Brain pericyte (primary cell): ENCODE results near the gene KCNE1.
"Not testable (repeated sequence)": the region's sequence is repeated elsewhere in the genome, so short reads cannot be mapped to it uniquely, and the experiment has no call there.

Experiments
- DNase-seq: peaks from one replicate; pipeline ENCODE4 v3.0.0-alpha.2; 2012; ENCODE audit warnings: low read depth, low spot score

The KCNE1 gene

DNA sequence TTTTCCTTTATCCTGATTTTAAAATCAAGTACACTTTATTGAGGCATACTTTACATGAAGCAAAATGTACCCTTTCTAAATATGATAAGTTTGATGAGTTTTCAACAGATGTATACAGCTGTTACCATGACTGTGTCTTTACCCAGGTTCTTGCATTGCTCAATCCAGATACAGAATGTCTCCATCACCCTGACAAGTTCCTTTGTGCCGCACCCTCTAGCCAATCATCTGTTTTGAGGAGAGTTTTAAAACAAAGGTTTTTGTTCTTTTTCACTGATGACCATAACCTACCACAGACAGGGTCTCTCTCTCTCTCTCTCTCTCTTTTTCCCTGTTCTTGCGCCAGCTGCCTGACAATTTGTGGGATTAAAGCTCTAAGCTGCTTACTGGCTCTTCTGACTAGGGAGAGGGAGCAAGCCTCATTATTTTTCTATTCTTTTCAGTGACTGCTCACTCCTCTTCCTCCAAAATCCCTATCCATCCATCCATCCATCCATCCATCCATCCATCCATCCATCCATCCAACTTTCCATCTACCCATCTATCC lies 1.2 kb upstream of the KCNE1 start:
- no peak for DNase-seq

DNA sequence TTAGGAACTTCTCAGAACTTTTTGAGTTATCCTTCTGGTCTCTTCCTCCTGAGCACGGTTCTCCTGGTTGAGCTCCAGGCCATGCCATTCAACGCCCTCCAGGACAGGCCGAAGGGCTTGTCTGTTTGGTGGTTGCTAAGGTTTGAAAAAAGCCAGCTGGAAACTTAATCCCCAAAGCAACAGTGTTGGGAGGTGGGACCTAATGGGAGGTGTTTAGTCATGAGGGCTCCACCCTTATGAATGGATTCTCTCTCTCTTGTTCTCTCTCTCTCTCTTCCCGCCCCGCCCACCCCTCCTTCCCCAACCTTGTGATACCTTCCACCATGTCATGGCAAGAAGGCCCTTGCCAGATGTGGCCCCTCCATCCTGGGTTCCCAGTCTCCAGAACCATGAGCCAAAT lies 829 bp downstream of the KCNE1 start:
- no peak for DNase-seq

DNA sequence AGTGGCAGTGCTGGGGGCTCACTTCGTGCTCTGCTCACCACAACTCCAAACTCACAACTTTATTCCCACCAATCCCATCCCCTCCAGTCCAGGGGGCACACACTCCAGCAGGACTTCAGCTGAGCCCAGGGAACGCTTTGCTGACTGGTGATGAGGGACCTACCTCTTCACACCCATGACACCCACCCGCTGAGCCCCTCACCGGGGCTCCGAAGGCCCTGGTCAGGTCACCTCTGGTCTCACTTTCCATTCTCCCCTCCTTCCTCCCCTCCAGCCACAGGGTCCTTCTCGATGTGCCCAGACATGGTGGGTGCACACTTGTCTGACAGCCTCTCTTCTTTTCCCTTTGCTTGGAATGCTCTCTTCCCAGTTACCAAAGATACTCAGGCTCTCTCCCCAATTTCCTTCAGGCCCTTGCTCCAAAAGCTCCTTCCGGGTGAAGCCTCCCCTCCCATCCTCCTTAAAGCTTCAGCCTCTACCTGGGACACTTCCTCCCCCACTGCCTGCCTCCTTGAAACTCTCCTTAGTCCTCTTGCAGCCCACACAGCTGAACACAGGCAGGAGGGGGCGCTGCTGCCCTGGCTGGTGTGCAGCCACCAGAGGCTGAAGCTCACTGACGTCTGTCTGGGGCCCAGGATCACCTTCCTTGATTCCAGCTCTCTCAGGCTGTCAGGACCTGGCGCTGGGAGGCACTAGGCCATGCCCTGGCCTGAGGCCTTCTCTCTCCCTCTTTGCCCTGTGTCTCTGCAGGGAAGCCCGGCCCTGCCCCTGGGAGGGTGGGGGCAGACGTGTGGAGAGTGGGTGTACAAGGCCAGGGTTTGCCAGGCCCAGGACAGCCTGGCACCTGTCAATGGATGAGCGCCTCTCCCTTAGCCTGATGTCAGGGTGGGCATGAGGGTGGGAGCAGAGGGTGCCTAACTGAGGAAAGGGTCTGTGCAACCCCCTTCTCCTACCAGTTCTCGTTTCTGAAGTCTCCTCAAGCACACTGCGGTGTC lies 1.6 kb downstream of the KCNE1 start:
- no peak for DNase-seq

DNA sequence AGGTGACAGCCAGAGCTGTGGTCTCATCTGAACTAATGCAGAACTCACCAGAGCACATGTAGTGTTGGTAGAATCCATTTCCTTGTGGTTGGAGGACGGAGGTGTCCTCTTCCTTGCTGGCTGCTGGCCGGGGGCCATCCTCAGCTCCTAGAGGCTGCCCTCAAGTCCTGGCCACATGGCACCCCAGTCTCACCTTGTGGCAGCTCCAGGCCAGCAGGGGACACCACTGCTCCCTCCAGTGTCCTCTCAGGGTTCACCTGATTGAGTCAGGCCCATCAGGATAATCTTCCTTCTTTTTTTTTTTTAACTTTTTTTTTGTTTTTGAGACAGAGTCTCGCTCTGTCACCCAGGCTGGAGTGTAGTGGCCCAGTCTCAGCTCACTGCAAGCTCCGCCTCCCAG lies 2.9 kb downstream of the KCNE1 start:
- no peak for DNase-seq

DNA sequence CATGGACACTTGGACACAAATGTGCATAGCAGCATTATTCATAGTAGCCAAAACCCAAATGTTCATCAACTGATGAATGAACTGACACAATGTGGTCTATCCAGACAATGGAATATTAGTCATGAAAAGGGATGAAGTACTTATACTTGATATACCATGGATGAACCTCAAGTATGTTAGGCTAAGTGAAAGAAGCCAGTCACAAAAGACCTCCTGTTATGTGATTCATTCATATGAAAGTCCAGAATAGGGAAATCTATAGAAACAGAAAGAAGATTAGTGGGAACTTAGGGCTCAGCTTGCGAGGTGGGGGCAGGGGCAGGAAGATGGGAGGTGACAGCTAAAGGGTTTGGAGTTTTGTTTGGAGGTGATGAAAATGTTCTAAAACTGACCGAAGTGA lies 7.4 kb downstream of the KCNE1 start:
- DNase-seq = no peak

DNA sequence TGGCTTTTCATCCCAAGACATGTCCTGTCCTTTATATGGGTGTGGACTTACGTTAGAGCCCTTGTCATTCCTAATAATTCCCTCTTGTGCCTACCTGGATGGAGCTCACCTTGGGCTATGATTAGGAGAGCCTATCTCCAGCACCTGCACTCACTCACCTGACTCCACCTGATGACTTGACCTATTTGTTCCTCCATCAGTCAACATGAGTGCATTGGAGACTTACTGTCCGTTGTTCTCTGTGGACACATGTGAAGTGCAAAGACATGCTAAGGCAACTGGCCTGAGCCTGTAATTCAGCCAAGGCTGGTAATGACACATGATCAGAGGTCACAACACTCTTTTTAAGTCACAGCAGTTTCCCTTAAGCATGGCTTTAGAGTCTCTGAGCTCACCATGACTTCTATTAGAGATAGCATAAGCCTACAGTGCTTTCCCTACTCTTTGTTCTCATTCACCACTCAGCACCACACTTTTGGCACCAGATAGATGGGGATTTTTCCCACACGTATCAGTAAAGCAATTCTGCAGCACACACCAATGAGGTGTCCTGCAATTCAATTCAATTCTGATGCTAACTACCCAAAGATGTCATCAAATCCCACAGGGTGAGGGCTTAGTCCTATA lies 9.4 kb downstream of the KCNE1 start:
- DNase-seq = no peak

DNA sequence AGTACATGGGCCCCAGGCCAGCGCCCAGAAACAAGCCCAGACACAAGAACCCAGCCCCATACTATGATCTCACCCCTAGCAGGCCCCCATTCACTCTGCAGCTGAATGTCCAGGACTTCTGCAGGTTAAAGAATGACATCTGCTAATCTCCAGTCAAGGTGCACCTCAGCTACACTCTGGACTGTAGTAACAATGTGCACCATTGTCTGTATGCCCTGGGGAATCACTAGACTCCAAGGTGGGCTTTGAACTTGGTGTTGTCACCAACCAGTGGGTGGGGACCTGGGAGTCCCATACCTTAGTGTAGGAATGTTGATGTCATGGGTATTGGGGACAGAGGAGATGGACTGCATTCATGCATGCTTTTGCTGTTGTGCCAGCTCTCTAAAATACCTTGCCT lies 10.3 kb downstream of the KCNE1 start:
- DNase-seq = no peak

DNA sequence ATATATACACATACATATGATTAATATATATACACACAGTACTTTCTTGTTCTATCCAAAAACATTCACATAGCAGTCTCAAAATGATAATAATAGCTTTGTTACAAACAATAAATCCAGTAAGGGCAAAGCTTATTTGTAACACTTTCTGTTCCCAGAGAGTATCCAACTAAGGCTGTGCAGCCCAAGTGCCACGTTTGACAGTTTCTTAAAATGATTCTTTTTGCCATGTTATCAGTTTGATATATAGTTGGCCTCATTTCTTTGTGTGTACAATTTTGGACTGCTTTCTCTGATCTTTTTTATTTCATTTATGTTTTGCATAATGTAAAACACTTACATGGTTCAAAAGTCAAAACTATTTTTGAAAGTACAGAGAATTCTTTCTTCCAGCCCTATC lies 11.8 kb downstream of the KCNE1 start:
- no peak for DNase-seq

DNA sequence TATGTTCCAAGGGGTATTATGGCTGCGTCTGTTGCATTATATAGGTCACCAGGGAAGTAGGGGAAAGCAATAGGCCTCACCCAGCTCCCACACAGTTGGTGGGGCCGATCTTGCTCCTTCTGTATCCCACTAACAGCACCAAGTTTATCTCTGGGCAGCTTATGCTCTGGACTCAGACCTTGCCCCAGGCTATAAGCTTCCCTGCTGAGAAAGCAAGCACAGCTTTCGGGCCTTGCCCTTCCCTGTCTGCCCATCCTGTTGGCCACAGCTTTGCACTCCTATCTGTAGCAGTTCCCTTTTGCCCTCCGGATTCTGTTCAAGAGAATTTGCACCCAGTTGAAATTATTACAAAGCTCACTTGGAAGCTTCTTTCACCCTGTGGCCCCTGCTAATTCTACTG lies 12.9 kb downstream of the KCNE1 start:
- no peak for DNase-seq

DNA sequence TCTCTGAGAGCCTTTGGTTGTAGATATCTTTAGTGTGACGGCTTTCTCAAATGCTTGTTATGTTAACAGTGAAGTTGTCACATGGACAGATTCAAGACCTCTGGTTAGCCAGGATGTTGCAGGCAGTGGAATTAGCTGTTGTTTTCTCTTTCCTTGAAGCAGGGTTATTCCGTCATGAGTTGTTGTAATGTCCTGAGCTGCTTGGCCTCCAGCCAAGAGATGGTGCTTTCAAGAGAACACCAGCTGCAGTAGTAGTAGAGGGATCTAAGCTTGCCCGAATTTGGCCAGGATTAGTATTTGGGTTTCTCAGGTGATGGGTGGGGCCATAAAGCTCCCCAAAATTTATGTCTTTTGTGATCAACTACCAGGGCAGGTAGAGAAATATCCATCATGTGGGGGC lies 13.4 kb downstream of the KCNE1 start:
- no peak for DNase-seq

DNA sequence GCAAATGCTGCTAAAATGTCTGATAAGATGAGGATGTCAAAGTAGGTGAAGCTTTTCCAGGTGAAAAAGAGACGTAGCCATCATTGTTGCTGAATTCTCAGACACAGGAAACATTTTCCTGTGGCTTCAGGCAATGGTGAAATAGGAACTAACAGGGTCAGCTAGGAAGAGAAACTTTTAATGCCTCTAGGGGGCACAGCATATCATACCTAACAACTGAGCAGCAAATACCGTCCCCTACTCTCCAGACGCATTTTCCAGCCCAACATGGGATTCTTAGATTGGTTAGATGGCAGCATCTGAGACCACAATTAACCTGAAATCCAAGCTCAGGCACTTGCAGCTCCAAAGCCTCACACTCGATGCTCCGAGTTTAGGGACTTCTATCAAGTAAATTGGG lies 28.2 kb downstream of the KCNE1 start:
- DNase-seq = not testable (repeated sequence)

DNA sequence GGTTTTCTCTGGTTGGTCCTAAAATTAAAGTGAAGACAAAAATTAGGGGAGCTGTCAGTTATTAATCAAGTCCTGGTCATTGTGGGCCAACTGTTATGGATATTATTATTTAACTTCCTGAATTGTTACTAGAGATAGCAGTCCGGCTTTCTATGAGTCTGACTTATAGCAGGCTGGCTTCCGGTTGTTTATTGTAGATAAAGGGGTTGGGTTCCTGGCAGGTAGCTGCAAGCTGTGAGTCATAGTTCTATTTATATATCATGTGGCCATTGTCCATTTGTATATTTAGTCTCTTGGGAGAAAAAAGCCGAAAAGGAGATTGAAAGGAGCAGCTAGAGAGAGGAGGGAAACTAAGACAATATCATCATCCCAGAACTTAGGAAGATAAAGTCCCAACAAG lies 28.6 kb downstream of the KCNE1 start:
- not testable (repeated sequence) for DNase-seq

DNA sequence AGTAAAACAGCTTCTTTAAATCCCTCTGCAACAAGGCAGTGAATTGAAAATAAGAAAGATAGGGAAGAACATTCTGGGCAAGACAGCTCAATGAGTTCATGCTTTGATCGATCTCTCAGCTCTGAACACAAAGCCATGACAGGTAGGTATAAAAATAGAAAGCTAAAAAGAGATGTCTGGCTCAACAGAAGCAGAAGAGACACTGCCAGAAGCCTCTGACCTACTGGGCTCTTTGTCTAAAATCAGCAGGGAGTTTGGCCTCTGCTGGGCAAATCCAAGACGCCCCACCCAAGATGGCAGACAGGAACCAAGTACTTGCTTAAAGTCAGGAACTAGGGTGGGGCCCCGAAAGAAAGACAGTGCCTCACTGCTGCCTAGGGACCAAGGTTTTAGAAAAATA lies 44.7 kb downstream of the KCNE1 start:
- DNase-seq = not testable (repeated sequence)

DNA sequence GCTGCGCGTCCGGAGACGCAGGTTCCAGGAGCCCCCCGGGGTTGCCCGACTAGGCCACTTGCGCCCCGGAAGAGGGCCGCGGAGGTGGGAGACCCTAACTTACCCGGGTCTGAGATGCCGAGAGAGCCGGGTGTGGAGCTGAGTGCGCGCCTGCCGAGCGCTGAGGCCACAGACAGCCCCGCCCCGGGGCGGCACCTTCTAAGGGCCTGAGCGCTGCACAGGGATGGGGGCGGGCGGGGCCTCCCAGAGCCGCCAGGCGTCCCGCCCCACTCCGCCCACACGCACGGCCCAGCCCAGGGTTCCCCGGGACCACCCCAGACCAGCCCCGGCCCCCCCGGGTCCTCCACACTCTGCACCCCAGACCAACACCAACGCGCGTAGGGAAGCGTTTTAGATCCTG lies 52.6 kb downstream of the KCNE1 start:
- not testable (repeated sequence) for DNase-seq

DNA sequence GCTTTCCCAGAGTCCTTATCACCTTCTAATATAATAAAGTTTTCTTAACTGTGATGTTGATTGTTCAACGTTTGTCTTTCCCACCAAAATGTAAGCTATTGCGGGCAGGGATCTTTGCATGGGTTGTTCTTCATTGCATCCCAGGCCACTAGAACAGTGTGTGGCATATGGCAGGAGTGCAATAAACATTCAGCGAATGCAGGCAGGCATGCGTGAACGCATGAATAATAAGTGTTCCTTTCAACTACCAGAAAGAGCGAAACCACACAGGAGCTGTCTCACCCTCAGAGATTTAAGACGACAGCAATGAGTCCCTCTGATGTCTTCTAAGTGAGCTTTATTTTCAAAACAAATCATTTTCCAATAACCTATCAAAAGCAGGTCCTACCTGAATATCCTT lies 53.7 kb downstream of the KCNE1 start:
- DNase-seq = not testable (repeated sequence)

DNA sequence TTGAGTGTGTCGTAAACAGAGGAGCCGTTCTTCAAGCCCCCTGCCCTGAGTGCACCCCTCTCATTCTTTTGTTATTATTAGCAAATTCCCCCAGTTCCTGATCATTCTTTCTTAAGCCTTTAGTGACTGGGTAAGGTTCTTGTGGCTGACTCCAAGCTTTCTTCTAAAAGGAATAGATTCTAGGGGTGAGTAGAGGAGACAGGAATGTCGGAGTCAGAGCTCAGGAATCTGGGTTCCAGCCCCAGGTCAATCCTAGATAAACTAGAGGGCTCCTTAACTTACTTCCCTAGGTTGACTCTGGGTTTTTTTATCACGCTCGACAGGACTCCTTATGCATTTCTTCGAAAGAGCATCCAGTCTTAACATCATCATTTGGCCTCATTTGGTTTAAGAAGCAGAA lies 55.8 kb downstream of the KCNE1 start:
- not testable (repeated sequence) for DNase-seq

DNA sequence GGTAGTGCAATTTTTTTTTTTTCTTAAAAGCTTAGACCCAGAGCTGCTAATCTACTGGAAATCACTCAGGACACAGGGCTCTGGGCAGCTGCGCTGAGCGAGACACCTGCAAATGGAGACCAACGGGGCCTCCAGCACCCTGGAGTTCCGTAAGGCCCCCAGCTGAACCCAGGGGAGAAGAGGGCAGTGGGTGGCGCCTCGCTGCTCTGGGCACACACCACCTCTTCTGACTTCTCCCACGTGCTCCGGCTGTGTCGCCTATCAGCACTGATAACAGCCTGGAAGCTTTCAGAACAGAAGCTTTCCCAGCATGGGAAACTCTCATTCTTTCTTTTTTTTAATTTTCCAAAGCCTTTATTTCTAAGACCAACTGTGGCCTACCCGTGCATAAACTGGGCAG lies 56.4 kb downstream of the KCNE1 start:
- DNase-seq = not testable (repeated sequence)

DNA sequence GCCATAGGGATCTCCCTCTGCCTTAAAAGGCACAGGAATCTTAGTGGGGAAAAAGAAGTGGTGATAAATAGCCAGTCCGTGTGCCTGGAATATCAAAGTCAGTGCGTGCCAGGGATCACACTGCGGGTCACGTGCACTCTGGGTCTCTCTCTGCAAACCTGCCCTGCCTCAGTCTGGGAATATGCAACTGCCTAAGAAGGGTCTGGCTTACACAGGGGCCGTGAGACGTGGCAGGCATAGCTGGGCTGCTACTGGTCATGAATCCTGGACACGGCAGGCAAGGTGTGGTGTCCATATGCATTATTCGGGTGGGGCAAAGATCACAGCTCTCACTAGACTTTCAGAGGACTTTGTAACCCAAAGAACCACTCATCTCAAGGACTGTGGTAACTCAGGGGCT lies 65.0 kb downstream of the KCNE1 start:
- DNase-seq = not testable (repeated sequence)

DNA sequence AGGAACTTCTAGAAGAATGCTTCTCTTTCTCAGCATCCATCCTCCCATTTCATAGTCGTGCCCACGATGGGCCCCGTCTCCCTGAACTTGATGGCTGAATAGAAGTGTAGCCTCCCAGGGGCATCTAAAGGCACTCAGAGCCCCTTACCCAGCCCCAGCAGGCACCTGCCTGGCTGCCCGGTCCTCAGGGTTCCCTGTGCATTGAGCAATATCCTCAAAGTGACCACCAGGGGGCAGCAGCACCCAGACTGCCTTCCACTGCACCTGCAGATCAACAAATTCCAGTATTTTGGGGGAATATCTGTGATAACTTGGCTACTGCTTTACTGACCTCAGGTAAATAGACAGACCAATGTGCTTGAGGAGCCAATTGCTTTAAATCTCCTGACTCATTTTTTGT lies 68.5 kb downstream of the KCNE1 start:
- not testable (repeated sequence) for DNase-seq

DNA sequence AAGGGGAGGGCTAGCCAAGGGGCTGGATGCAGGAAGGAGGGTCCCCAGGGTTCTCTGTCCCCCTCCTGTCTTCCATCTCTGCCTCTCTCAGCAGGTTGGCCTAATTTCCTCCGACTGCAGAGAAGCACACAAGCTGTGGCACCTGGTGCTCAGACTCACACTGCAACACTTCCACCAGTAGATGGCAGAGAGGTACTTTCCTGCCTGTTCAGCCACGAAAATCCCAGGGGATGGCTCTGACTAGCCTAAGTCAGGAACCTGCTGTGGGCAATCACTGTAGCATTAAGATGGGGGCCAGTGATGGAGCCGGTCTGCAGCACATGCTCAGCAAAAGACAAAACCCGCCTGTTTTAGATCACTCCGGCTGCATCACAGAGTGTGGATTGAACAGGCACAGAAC lies 82.3 kb downstream of the KCNE1 start:
- DNase-seq = not testable (repeated sequence)

DNA sequence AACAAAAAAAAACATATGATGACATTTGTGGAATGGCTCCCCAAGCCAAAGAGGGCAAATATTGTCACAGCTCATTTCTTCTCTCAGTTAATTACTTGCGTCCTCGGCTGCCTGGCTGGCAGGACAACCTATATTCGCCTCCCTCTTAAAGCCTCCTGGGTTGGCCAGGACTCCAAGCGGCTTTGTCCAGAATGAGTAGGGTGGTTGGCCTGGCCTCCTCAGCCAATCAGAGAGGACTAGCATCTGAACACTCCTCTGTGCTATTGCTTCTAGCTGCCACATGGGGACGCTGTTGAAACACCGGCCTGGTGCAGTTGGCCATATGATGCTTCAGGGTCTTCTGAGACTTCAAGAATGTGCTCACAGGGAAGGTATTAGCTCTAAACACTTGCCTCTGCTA lies 83.6 kb downstream of the KCNE1 start:
- DNase-seq = not testable (repeated sequence)

DNA sequence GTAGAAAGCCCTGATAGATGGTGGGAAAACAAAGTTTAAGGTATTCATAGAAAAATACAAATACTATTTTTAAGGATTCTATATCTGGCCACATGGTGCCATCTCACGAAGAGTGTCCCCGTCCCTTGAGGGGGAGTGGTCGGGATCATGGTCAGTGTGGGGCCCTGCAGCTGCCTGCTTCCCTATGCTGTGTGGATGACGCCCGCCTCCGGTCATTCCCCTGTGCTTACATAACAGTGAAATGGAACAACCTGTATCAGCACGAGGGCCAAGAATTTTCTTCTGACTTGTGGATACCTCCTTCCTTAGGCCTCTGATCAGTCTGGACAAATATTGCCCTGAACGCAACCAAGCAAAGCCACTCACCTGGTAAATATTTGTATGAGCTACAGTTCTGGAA lies 84.7 kb downstream of the KCNE1 start:
- DNase-seq = not testable (repeated sequence)

DNA sequence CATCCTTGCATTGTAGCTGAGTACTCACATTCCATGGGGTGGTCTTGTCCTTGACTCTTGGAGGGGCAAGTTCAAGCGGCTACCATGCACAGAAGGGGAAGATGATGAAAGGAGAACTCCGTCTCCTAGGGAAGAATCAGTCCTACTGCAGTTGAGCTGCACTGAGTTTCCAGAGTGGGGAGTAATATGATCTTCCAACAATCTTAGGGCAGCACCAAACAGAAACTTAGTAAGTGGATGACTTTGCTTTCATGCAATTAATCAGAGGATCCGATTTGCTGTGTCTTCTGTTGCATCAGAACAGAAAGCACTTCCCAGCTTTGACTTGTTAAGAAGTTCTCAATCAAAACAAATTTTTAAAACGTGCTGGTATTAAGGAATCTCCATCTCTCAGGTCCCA lies 88.2 kb downstream of the KCNE1 start, which contains the start of gene SMIM34:
SMIM34 (minus strand) TSS at position 147 of the 400 bp plus-strand sequence; CDS start at position 35, 112 bp downstream.
- DNase-seq = not testable (repeated sequence)
